Lung microvascular endothelial cell (primary cell): ENCODE results near the gene SH3BP5. TPM values are rescaled to one million over a fixed set of nuclear protein-coding genes. Genes with fewer than 3 reads are reported as not detected.
A peak's percentile ranks its signal among the peaks of the same experiment; 100 is the strongest.
"Not testable (repeated sequence)": the region's sequence is repeated elsewhere in the genome, so short reads cannot be mapped to it uniquely, and the experiment has no call there.

Experiments
- DNase-seq, 2 donors: peaks; one replicate each; pipeline versions ENCODE4 v3.0.0 to v3.0.0-alpha.2; 2010; ENCODE audit warnings: low read depth in 2 of 2
- total RNA-seq: library from RNA; depleted of rRNA; stranded (reverse); fragments of >200 nt; gene quantifications from 2 replicates; pipeline ENCODE4 v1.2.1, GENCODE V29; 2014

SH3BP5 gene, protein sequence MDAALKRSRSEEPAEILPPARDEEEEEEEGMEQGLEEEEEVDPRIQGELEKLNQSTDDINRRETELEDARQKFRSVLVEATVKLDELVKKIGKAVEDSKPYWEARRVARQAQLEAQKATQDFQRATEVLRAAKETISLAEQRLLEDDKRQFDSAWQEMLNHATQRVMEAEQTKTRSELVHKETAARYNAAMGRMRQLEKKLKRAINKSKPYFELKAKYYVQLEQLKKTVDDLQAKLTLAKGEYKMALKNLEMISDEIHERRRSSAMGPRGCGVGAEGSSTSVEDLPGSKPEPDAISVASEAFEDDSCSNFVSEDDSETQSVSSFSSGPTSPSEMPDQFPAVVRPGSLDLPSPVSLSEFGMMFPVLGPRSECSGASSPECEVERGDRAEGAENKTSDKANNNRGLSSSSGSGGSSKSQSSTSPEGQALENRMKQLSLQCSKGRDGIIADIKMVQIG
- 42.3 and 43.4 TPM in 2 replicates for total RNA-seq

DNA sequence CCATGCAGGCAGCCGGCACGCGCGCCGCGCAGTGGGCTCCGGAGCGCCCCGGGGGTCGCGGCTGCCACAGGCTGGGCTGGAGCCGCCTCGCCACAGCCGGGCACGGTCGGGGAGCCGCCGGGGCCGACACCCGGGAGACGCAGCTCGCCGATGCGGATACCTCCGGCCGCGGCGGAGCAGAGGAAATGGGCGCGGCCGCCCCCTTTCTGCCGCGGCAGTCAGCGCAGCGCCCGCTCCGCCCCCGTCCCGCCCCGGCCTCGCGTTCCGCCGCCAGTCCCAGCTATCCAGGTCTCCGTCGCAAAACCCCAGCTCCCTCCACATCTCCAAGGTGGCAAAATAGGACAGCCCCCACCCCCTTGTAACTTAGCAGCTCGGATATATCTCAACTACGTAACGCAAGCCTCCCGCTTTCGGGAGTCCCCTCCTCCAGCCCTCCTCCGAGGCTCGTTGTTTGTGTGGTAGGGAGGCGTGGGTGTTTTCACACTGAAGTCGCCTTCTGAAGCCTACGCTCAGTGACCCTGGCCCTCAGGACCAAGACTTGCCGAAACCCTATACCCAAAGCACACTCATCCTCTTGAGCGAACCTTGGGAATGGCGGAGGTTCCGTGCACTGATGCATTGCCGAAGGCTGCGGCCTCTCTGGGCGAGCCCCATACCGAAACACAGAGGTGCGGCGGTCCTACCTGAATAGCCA, at the start of gene SH3BP5:
Gene SH3BP5 (minus strand): TSS at position 182 of the 694 bp plus-strand sequence. CDS start 178 bp downstream, at position 4.
- peak; percentile 75 to 77 for DNase-seq

DNA sequence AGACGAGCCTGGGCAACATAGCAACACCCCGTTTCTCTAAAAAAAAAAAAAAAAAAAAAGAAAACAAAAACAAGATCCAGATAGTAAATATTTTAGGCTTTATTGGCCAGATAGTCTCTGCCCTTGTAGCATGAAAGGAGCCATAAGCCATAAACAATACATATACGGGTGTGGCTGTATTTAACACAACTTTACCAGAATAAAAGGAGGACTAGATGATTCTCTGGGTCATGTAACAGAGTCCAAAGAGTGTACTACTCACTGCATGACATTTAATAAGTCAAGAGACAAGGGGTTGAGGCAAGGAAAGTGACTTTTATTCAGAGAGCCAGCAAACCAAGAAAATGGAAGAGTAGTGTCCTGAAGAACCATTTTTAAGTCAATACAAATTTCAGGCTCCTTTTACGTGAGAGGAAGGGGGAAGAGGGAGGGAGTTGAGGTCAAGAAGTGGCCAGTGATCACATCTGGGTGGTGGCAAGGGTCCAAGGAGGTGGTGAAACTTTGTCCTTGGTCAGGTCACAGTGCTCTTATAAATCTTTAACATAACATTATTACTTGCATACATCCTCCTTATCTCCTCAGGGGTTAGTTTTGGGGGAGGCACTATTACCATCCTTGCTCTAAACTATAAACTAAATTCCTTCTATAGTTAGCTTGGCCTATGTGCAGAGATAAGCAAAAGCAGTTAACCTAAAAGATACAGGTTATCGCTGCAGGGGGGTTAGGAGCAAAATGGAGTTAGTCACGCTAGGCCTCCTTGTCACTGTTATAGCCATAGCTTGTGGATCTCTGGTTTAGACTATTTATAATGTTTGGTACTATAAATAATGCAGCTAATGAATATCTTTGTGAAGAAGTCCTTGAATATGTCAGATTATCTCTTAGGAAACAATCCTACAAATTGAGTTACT, 48.8 kb upstream of the SH3BP5 start:
- no peak for DNase-seq

DNA sequence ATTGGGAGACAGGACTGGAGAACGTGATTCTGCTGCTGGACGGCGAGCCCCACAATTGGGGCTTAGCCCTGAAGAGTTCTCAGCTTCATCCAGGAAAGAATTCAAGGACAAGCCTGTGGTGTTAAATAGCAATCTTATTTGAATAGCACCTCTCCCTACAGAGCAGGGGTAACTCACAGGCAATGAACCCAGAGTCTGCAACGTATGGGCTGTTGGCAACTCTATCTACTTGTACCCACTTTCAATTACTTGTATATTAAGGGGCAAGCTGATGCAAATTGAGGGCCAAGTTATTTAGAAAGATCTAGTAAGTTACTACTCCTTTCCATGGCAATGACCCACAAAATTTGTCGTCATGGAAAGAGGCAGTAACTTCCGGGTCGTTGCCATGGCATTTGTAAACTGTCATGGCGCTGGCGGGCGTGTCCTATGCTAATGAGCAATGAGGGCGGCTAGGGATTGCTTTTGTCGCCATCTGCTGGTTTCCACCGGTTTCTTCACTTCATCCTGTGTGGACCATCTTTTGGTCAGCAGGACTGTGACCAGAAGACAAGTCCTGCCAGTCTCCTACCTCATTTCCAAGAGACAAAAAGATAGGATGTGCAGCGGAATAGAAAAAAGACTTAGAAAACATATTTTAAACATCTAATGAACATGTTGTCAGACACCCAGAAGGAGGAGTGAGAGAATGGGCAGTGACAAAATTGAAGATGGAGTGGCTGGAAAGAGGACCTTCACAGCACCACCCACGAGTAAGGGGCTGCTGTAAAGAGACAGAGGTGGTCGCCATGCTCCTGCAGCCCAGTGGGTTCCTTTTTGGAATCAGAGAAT, 45.8 kb upstream of the SH3BP5 start:
- peak; percentile 96 to 98 for DNase-seq

DNA sequence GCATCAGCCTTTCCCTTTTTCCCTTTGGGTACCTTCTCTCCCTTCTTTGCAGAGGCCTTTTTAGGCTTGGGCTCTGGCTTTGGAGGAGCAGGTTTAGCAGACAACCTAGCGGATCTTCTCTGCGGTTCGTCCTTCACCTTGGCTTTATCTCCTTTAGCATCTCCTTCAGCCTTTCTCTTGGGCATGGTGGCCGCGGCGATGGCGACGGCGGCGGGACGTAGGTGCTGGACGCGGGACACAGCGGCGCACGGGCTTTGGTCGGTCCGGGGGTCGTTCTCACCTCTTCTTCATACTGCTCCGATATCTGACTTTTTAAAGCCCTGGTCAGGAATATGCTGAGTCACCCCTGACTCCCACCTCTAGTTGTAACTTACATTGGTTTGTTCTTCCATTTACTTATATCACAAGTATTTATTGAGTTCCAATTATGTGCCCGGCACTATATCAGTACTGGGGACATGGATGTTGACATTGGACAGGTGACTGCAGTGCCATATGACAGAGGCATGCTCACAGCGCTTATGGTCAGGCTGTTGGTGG, 43.1 kb upstream of the SH3BP5 start:
- DNase-seq = no peak

DNA sequence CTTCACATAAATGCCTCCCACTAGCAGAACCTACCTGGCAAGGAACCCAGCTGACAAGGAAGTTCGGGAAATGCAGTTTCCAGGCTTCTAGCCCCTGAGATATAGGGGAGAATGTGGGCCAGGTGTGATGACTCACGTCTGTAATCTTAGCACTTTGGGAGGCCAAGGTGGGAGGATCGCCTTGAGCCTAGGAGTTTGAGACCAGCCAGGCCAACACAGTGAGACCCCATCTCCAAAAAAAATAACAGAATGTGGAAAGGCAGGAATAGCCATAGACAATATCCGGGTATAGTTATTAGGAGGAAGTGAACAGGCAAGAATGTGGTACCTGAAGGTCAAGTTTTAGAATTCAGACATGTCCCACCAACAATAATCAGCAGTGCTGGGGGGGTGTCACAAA, 40.5 kb upstream of the SH3BP5 start:
- DNase-seq = no peak

DNA sequence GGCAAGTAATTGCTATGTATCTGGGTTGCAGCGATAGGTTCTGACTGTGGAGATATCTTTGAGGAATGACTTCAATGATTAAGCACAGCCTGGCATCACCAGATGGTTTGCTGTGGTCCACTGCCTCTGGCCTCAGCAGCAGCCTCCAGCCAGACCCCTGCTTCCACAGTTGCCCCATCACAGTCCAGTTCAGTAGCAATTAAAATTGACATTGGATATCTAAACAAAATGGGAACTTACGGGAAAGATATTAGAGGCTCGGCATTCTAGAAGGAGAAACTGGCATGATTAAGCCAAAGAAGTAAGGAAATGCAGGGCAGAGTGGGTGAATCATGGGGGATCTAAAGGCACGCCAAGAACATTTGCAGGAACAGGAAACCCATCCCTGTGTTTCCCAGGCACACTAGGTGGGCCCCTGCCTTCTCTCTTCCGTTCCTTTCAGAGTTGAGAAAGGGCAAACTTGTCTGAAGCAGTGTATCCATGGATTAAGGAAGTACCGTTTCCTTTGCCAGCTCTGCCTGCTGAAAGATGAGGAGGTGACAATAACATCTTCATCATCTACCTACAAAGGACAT, 36.3 kb upstream of the SH3BP5 start:
- peak in 1 of 2 donors; percentile 63 for DNase-seq

DNA sequence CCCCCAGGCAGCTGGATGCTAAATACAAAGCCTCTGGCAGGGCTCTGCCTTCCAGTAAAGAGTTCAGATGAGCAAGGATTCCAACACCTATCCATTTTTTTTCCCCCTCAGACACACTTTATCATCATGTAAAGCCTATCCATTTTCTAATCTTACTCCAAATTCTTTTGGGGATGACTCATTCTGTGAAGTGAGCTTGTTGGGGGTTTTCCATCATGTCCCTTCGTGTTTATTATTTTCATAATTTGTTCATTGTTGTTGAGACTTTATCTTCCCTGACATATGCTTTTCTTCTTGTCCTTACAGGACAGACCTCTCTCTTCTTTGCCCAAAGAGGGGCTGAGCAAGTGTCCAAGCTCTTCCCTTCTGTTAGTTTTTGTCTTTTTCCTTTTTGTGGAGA, 34.7 kb upstream of the SH3BP5 start:
- DNase-seq = peak; percentile 19 to 54

DNA sequence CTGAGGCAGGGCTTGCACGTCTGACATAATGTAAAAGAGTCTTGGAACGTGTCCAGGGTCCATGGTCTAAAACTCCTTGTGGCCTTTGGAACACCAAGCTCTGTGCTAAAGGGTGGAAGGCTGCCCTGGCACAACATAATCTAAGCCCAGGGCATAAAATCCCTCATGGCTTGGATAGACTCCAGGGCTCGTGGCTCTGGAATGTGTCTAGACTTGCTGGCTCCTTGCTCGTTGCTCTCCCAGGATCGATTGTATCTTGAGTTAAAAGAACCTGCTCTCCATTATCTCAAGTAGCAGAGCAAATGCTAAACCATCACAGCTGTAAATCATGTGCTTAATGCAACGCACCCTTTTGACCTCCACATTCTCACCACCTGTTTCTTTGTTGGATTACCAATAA, 31.7 kb upstream of the SH3BP5 start:
- DNase-seq = peak in 1 of 2 donors; percentile 17

DNA sequence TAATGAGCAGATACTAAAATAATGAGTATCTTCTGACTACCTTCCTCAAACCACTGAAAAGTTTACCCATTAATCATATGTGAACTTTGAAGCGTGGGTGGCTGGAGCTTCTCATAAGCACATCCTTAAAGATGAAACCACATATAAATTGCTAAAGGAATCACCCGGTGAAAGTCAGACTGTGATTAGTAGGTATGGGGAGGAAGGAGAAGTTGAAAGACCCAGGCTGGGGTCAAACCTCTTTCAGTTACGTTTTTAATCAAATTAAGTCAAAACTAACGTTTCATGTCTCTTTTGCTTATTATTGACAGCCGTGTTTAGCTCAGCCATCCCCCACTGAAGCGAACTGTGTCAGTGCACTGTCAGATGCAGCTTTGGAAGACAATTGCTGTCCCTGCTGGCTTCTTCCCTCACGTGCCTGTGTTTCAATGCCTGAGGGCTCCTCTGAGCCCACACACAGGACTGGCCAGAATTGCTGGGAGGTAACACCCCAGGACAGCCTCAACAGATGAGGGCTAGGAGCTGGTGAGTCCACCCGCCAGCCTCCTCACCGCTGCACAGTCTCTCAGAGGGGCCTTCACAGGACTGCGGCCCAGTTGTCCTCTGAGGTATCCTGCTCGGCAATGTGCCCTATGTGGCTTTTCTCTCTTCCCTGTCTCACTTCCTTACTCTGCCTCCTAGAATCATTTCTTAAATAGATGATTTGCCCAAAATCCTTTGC, 29.3 kb upstream of the SH3BP5 start:
- peak in 1 of 2 donors; percentile 13 for DNase-seq

DNA sequence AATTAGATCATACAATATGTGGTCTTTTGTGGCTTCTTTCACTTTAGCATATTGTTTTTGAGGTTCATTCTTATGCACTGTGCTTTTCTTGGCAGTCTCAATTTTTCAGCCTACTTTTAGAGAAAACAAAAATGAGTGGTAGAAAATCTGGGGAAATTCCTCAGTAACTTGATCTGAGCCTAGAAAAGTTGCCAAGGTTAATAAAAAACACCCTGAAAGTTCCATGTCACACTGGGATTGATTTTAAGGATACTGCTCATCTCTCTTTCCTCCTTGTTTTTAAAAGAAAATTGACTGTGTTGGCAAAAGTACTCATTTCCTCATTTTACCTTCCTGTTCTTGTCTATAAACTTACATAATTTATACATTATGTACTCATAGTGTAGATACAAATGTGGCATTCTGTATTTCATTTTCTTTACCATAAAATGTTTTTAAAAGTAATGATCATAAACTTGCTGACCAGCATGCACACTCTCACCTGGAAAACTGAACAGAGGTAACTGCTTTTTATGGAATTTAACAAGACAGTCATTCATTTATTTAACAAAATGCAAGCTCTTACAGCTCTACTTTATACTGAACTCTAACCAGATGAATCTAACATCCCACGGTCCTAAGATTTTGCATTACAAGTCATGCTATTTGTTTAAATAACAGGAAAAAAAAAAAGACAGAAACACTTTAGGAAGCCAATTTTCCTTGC, 28.6 kb upstream of the SH3BP5 start:
- peak; percentile 13 to 14 for DNase-seq

DNA sequence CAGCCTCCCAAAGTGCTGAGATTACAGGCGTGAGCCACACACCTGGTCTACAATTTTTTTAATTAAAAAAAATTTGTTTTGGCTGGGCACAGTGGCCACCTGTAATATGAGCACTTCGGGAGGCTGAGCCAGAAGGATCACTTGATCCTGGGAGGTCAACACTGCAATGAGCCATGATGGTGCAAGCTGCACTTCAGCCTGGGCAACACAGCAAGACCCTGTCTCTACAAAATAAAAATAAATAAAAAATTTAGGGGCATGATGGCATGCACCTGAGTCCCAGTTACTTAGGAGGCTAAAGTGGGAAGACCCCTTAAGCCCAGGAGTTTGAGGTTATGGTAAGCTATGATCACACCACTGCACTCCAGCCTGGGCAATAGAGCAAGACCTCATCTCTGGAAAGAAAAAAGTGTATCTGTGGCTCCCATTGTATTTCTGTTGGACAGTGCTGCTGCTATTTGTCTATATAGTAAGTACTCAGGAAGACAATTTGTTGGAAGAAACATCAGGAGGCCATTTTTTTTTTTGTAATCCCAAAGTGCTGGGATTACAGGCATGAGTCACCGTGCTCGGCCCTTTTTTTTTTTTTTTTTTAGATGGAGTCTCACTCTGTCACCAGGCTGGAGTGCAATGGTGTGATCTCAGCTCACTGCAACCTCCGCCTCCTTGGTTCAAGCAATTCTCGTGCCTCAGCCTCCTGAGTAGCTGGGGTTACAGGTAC, 27.5 kb upstream of the SH3BP5 start:
- DNase-seq = peak; percentile 20 to 41

DNA sequence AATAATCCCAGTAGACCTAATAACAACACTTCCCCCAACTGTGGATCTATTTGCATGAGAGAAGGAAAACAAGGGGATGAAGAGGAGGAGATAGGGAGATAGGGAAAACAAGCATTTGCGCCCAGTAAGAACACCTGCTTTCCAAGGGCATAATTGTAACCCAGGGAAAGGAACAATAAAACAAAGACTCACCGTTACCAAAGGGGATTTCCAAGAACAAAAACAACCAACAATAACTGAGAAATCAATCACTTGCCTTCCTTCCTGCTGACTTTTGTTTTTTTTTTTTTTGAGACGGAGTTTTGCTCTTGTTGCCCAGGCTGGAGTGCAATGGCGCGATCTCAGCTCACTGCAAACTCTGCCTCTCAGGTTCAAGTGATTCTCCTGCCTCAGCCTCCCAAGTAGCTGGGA, 24.3 kb upstream of the SH3BP5 start:
- peak; percentile 36 to 87 for DNase-seq

DNA sequence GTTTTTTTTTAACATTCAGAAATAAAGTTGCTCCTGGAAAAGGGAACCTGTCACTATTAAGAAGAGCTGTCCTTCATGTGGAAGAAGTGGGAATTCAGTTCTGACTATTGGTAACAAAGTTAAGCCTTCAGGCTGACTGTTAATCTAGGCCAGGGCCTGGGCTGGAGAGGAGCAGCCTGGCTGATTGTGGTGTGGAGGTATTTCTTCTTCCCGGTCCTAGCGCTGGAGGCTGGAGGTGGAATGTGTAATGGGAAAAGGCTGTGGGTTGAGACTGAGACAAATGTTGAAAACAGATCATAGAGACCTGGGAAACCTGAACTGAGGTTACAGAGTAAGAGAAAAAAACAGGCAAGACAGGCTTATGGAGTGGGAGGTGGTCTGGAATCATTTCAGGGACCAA, 23.8 kb upstream of the SH3BP5 start:
- DNase-seq = no peak

DNA sequence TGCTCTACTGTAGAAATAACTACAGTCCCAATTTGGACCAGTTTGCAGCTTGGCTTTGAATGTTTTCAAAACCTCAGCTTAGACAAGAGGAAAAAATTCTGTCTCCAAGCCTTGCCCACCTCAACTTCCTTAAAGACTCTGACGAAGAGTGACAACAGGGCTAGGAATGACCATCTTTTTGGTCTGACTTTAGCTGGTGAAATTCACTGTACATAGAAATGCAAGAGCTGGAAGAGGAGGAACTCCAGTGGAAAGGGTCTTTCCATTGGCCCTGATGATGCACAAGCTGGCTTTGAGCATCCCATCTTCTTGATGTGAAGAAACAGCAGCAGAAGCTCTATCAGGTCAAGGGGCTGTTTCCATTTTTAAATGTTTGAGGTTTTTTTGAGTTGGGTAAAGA, 22.7 kb upstream of the SH3BP5 start:
- DNase-seq = no peak

DNA sequence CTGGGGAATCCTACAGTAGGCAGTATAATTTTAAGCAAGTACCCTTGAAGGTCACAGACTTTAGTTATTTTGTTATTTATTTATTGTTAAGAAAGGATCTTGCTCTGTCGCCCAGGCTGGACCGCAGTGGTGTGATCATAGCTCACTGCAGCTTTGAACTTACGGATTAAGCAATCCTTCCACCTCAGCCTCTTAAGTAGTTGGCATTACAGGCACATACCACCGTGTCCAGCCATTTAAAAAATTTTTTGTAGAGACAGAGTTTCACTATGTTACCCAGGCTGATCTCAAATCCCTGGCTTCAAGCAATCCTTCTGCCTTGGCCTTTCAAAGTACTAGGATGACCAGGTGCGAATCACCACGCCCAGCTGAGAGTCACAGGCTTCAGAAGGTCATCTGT, 22.1 kb upstream of the SH3BP5 start:
- DNase-seq = no peak

DNA sequence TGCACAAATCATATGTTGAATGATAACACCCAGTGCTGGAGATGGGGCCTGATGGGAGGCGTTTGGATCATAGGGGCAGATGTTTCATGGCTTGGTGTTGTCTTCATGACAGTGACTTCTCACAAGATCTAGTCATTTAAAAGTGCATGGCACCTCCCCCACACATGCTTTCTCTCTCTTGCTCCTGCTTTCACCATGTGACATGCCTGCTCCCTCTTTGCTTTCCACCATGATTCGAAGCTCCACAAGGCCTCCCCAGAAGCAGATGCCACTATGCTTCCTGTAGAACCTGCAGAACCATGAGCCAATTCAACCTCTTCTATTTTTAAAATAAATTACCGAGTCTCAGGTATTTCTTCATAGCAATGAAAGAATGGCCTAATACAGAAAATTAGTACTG, 17.8 kb upstream of the SH3BP5 start:
- no peak for DNase-seq

DNA sequence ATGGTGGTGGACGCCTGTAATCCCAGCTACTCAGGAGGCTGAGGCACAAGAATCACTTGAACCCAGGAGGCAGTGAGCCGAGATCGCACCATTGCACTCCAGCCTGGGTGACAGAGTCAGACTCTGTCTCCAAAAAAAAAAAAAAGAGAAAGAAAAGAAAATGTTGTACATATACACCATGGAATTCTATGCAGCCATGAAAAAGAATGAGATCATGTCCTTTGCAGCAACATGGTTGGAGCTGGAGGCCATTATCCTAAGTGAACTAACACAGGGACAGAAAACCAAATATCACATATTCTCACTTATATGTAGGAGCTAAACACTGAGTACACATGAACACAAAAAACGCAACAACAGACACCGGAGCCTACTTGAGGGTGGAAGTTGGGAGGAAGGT, 17.1 kb upstream of the SH3BP5 start:
- DNase-seq = not testable (repeated sequence)

DNA sequence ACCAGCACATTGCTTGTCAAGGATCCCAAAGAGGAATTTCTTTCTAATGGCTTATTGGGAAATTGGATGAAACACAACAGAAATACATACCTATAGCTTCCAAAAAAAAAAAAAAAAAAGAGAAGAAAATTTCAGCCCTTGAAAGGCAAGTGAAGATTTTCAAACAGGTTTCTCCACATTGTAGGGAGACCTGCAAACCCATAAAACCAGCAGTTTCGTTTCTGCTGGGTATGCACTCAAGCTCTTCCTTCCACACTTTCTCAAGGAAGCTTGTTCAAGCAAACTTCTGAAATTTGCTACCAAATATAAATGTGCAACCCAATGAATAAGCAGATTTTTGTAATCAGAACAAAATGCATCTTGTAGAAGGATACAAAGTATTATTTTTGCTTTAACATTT, 15.9 kb upstream of the SH3BP5 start:
- DNase-seq = no peak
